Neural cell (in vitro differentiated cells): ENCODE results near the gene ACOT7. TPM values are rescaled to one million over a fixed set of nuclear protein-coding genes. Genes with fewer than 3 reads are reported as not detected.

ENCODE experiments used
- H2AFZ ChIP-seq: fragments of 200-600, 300-800 bp; sonication (generic), shearing (Covaris generic); 2 replicates; pipeline ENCODE4 v1.6.0; 2014; ENCODE audit warnings: low read depth, mild to moderate bottlenecking, antibody characterized with exemption, low read length, moderate library complexity
- H3F3A ChIP-seq: fragments of 200-600 bp; shearing (Covaris generic); 2 replicates; pipeline ENCODE4 v1.6.1; 2016; ENCODE audit warnings: mild to moderate bottlenecking, moderate library complexity, mixed read lengths, antibody characterized with exemption, low read length; ENCODE audit not compliant: insufficient read depth, poor library complexity, severe bottlenecking
- H3K27ac ChIP-seq: fragments of 200-600, 300-800 bp; sonication (generic), shearing (Covaris generic); 2 replicates; pipeline ENCODE4 v1.5.1; 2014; ENCODE audit warnings: mild to moderate bottlenecking, low read length, moderate library complexity
- H3K27me3 ChIP-seq: fragments of 300-800, 200-600 bp; sonication (generic), shearing (Covaris generic); 2 replicates; pipeline ENCODE4 v1.6.0; 2014; ENCODE audit warnings: mild to moderate bottlenecking, low read depth, low read length, moderate library complexity; ENCODE audit not compliant: insufficient read depth
- H3K36me3 ChIP-seq: fragments of 300-800, 200-600 bp; sonication (generic), shearing (Covaris generic); 2 replicates; pipeline ENCODE4 v1.5.1; 2014; ENCODE audit warnings: mild to moderate bottlenecking, antibody characterized with exemption, low read length, moderate library complexity; ENCODE audit not compliant: insufficient read depth
- H3K4me2 ChIP-seq: fragments of 300-800, 200-600 bp; sonication (generic), shearing (Covaris generic); 2 replicates; pipeline ENCODE4 v1.6.0; 2014; ENCODE audit warnings: mild to moderate bottlenecking, low read length
- H3K4me3 ChIP-seq: fragments of 300-800, 200-600 bp; sonication (generic), shearing (Covaris generic); 2 replicates; pipeline ENCODE4 v1.5.1; 2014; ENCODE audit warnings: mild to moderate bottlenecking, low read length, moderate library complexity
- H3K79me2 ChIP-seq: fragments of 200-600 bp; shearing (Covaris generic); replicated peaks from 2 replicates; pipeline ENCODE4 v1.6.0; 2014; ENCODE audit warnings: mild to moderate bottlenecking, low read length, moderate library complexity; ENCODE audit not compliant: insufficient read depth
- H3K9ac ChIP-seq: fragments of 300-800, 200-600 bp; sonication (generic), shearing (Covaris generic); 2 replicates; pipeline ENCODE4 v1.6.1; 2016; ENCODE audit warnings: mild to moderate bottlenecking, low read length, mixed read lengths
- H3K9me2 ChIP-seq: fragments of 200-600 bp; shearing (Covaris generic); 2 replicates; pipeline ENCODE4 v1.6.1; 2016; ENCODE audit warnings: mild to moderate bottlenecking, low read length, mixed read lengths; ENCODE audit not compliant: insufficient read depth
- H3K9me3 ChIP-seq: fragments of 200-600, 300-800 bp; sonication (generic), shearing (Covaris generic); 2 replicates; pipeline ENCODE4 v1.6.1; 2016; ENCODE audit warnings: mild to moderate bottlenecking, mixed run types, low read length, moderate library complexity, mixed read lengths
- H4K20me1 ChIP-seq: fragments of 200-600 bp; shearing (Covaris generic); 2 replicates; pipeline ENCODE4 v1.6.1; 2016; ENCODE audit warnings: mild to moderate bottlenecking, mixed run types; ENCODE audit not compliant: insufficient read depth
- EP300 ChIP-seq: fragments of 450-650 bp; conservative IDR thresholded peaks from 2 replicates; pipeline ENCODE4 v1.6.1; 2014; ENCODE audit warnings: antibody characterized with exemption, mild to moderate bottlenecking, moderate library complexity; ENCODE audit not compliant: poor library complexity, severe bottlenecking
- EZH2 ChIP-seq: fragments of 200-600, 300-800 bp; shearing (Covaris generic), sonication (generic); IDR thresholded peaks from 2 replicates; pipeline ENCODE4 v1.6.1; 2014; ENCODE audit warnings: antibody characterized with exemption, low read length, borderline replicate concordance, mild to moderate bottlenecking; ENCODE audit not compliant: insufficient read depth, poor library complexity, severe bottlenecking
- MXI1 ChIP-seq: fragments of 450-650 bp; conservative IDR thresholded peaks from 2 replicates; pipeline ENCODE4 v1.6.1; 2014; ENCODE audit warnings: antibody characterized with exemption, mild to moderate bottlenecking; ENCODE audit not compliant: poor library complexity, severe bottlenecking
- POLR2AphosphoS5 ChIP-seq: IDR thresholded peaks from 2 replicates; pipeline ENCODE4 v1.6.1; 2012
- RAD21 ChIP-seq: fragments of 450-650 bp; conservative IDR thresholded peaks from 2 replicates; pipeline ENCODE4 v1.6.1; 2014; ENCODE audit warnings: antibody characterized with exemption, mild to moderate bottlenecking, moderate library complexity
- REST ChIP-seq: IDR thresholded peaks from 2 replicates; pipeline ENCODE4 v1.6.1; 2012; ENCODE audit warnings: borderline replicate concordance
- SMC3 ChIP-seq: fragments of 450-650 bp; conservative IDR thresholded peaks from 2 replicates; pipeline ENCODE4 v1.6.1; 2014; ENCODE audit warnings: antibody characterized with exemption, mild to moderate bottlenecking, moderate library complexity; ENCODE audit not compliant: poor library complexity
- TAF1 ChIP-seq: IDR thresholded peaks from 2 replicates; pipeline ENCODE4 v1.6.1; 2012; ENCODE audit warnings: low read depth
- polyA plus RNA-seq: library from polyadenylated mRNA; depleted of rRNA; stranded (reverse); fragments of >200 nt; gene quantifications from 2 replicates; pipeline ENCODE4 v1.2.3, GENCODE V29; 2014
- TF ChIP-seq, protein P1 (sequence below): fragments of 450-650 bp; IDR thresholded peaks from 2 replicates; pipeline ENCODE4 v1.5.1; 2014; ENCODE audit warnings: antibody characterized with exemption, mild to moderate bottlenecking, moderate library complexity; ENCODE audit not compliant: poor library complexity, severe bottlenecking

Gene ACOT7
- polyA plus RNA-seq, 1 donor from 2014 or later = 101 TPM

- Histone ChIP-seq H3K27ac (no peak overlapping the region), H2AFZ (no peak overlapping the region), H3K27me3 (peaks cover 60% of the 10 kb centered on the region)
Measured at GRCh38 chr1:6245869-6246496, 147.6 kb downstream of the ACOT7 start.

DNA sequence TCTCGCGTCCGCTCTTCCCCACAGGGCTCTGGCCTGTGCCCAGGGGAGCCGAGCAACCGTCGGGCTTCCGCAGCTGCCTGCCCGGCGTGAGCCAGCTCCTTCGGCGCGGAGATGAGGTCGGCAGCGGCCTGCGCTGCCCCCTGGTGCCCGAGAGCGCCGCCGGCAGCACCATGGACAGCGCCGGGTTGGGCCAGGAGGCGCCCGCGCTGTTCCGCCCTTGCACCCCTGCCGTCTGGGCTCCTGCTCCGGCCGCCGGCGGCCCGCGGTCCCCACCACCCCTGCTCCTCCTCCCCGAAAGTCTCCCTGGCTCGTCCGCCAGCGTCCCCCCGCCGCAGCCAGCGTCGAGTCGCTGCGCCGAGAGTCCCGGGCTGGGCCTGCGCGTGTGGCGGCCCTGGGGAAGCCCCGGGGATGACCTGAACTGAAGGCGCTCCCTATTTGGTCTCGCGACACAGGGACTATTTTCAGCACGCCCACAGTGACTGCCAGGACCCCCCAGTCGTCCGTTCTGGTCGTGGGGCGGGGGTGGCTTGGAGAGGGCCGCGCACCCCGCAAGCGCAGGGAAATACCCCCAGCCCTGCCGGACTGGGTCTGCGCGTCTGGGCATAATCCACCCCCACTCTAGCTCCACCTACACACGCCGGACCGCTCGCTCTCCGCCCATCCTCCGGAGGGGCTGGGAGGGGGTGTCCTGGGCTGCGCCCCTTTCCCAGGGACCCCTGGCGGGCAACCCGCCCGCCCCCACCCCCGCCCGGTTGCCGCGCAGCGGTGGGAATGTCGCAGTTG, 148.3 kb downstream of the ACOT7 start:
- Histone ChIP-seq H3K27me3 (peaks cover 62% of the 10 kb centered on the region), H3K36me3 (no peaks in the 10 kb centered on the region), H3K4me2 (no peak overlapping the region), H4K20me1 (no peaks in the 10 kb centered on the region), H3K79me2 (no peaks in the 10 kb centered on the region), H3F3A (no peaks in the 10 kb centered on the region), H3K9me2 (no peaks in the 10 kb centered on the region), H3K27ac (no peak overlapping the region), H3K4me3 (peak overlapping the region; percentile 68), H3K9ac (peak overlapping the region; percentile 60), H3K9me3 (no peaks in the 10 kb centered on the region), H2AFZ (no peak overlapping the region)
- no peak for TF ChIP-seq EP300
- no peak for TF ChIP-seq TAF1
- TF ChIP-seq REST = peak; percentile 97
- peak; percentile 68 for TF ChIP-seq EZH2
- peak; percentile 75 for TF ChIP-seq RAD21
- peak; percentile 27 for TF ChIP-seq POLR2AphosphoS5
- TF ChIP-seq, protein P1, sequence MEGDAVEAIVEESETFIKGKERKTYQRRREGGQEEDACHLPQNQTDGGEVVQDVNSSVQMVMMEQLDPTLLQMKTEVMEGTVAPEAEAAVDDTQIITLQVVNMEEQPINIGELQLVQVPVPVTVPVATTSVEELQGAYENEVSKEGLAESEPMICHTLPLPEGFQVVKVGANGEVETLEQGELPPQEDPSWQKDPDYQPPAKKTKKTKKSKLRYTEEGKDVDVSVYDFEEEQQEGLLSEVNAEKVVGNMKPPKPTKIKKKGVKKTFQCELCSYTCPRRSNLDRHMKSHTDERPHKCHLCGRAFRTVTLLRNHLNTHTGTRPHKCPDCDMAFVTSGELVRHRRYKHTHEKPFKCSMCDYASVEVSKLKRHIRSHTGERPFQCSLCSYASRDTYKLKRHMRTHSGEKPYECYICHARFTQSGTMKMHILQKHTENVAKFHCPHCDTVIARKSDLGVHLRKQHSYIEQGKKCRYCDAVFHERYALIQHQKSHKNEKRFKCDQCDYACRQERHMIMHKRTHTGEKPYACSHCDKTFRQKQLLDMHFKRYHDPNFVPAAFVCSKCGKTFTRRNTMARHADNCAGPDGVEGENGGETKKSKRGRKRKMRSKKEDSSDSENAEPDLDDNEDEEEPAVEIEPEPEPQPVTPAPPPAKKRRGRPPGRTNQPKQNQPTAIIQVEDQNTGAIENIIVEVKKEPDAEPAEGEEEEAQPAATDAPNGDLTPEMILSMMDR = peak; percentile 79
- peak; percentile 44 for TF ChIP-seq MXI1
- peak; percentile 69 for TF ChIP-seq SMC3

More at GRCh38 chr1:6245869-6246496, 147.6 kb downstream of the ACOT7 start:
- H4K20me1 ChIP-seq = no peaks in the 10 kb centered on the region
- TF ChIP-seq SMC3 (no peak), POLR2AphosphoS5 (no peak), RAD21 (no peak), EP300 (no peak), MXI1 (no peak)
- H3K4me3 ChIP-seq = peak overlapping the region; percentile 68
- no peaks in the 10 kb centered on the region for H3K36me3 ChIP-seq
- peak overlapping the region; percentile 60 for H3K9ac ChIP-seq
- peak overlapping the region; percentile 19 for H3K4me2 ChIP-seq
- no peaks in the 10 kb centered on the region for H3F3A ChIP-seq
- H3K9me3 ChIP-seq = no peaks in the 10 kb centered on the region
- no peaks in the 10 kb centered on the region for H3K79me2 ChIP-seq
- no peaks in the 10 kb centered on the region for H3K9me2 ChIP-seq
